GM23338 (cell line): Measurements from ENCODE around the gene CPEB3. TPM values are rescaled to one million over a fixed set of nuclear protein-coding genes. Genes with fewer than 3 reads are reported as not detected.

ENCODE experiments used
- ATAC-seq: fragments of 200-7000 bp; cut with Tn5 transposase; 3 replicates; pipeline ENCODE4 v1.9.1; 2020
- DNase-seq: peaks from one replicate; pipeline ENCODE4 v3.0.0-alpha.2; 2015; ENCODE audit warnings: low spot score
- H2AFZ ChIP-seq: fragments of 200-600 bp; sonication (generic); 2 replicates; pipeline ENCODE4 v1.8.0; 2016; ENCODE audit warnings: antibody characterized with exemption, mild to moderate bottlenecking, moderate library complexity
- H3F3A ChIP-seq: fragments of 200-600 bp; sonication (generic); replicated peaks from 2 replicates; pipeline ENCODE4 v1.8.0; 2017; ENCODE audit warnings: antibody characterized with exemption, mixed run types, low read depth
- H3K27ac ChIP-seq: fragments of 200-600 bp; sonication (generic); 2 replicates; pipeline ENCODE4 v1.6.1; 2016; ENCODE audit warnings: low read depth
- H3K27me3 ChIP-seq: fragments of 200-600 bp; sonication (generic); 2 replicates; pipeline ENCODE4 v1.8.0; 2016; ENCODE audit warnings: mild to moderate bottlenecking, mixed run types, moderate library complexity; ENCODE audit not compliant: insufficient read depth
- H3K36me3 ChIP-seq: fragments of 200-600 bp; sonication (generic); 2 replicates; pipeline ENCODE4 v1.8.0; 2016; ENCODE audit warnings: mild to moderate bottlenecking; ENCODE audit not compliant: insufficient read depth
- H3K4me1 ChIP-seq: fragments of 200-600 bp; sonication (generic); 2 replicates; pipeline ENCODE4 v1.8.0; 2016; ENCODE audit warnings: mild to moderate bottlenecking, moderate library complexity; ENCODE audit not compliant: insufficient read depth
- H3K4me2 ChIP-seq: fragments of 200-600 bp; sonication (generic); 2 replicates; pipeline ENCODE4 v1.7.1; 2017; ENCODE audit warnings: mixed run types
- H3K4me3 ChIP-seq: fragments of 200-600 bp; sonication (generic); 2 replicates; pipeline ENCODE4 v1.6.1; 2016; ENCODE audit warnings: mixed run types
- H3K79me2 ChIP-seq: fragments of 200-600 bp; sonication (generic); replicated peaks from 2 replicates; pipeline ENCODE4 v1.8.0; 2017; ENCODE audit warnings: mild to moderate bottlenecking; ENCODE audit not compliant: insufficient read depth
- H3K9me2 ChIP-seq: fragments of 200-600 bp; sonication (generic); 2 replicates; pipeline ENCODE4 v1.8.0; 2017; ENCODE audit not compliant: insufficient read depth
- H4K20me1 ChIP-seq: fragments of 200-600 bp; sonication (generic); replicated peaks from 2 replicates; pipeline ENCODE4 v1.8.0; 2017; ENCODE audit warnings: mild to moderate bottlenecking; ENCODE audit not compliant: insufficient read depth
- H3K27ac Mint-ChIP-seq: 2 replicates; pipeline ENCODE4 v1.8.0; 2020; ENCODE audit warnings: inconsistent platforms, mild to moderate bottlenecking, moderate library complexity, mixed read lengths
- H3K27me3 Mint-ChIP-seq: 3 replicates; pipeline ENCODE4 v1.8.0; 2022; ENCODE audit warnings: low read depth, mild to moderate bottlenecking, moderate library complexity, mixed read lengths, inconsistent platforms; ENCODE audit not compliant: insufficient read depth, poor library complexity
- H3K36me3 Mint-ChIP-seq: 3 replicates; pipeline ENCODE4 v1.8.0; 2021; ENCODE audit warnings: low read depth, mild to moderate bottlenecking, inconsistent platforms, moderate library complexity, mixed read lengths
- H3K4me1 Mint-ChIP-seq: 3 replicates; pipeline ENCODE4 v1.8.0; 2020; ENCODE audit warnings: mild to moderate bottlenecking, inconsistent platforms, mixed read lengths
- H3K4me3 Mint-ChIP-seq: 3 replicates; pipeline ENCODE4 v1.8.0; 2021; ENCODE audit warnings: moderate library complexity, mild to moderate bottlenecking, inconsistent platforms, mixed read lengths
- H3K9me3 Mint-ChIP-seq: 3 replicates; pipeline ENCODE4 v1.8.0; 2020; ENCODE audit warnings: moderate library complexity, mild to moderate bottlenecking, inconsistent platforms, mixed read lengths
- CREB1 ChIP-seq: fragments of 250-450 bp; sonication (Bioruptor Pico); IDR thresholded peaks from 2 replicates; pipeline ENCODE4 v1.5.0; 2020; ENCODE audit warnings: low read depth, mild to moderate bottlenecking, moderate library complexity
- CTCF ChIP-seq, 2 experiments: fragments of 200-600 bp in 1 of 2; sonication (generic) in 1 of 2; conservative IDR thresholded peaks; 2 replicates each; pipeline versions ENCODE4 v1.5.1 to v1.6.1; 2016 to 2017; ENCODE audit warnings: antibody characterized with exemption in 2 of 2, low read depth in 2 of 2, mild to moderate bottlenecking in 2 of 2, moderate library complexity in 1 of 2
- ETS1 ChIP-seq: IDR thresholded peaks from 2 replicates; pipeline ENCODE4 v1.6.1; 2016; ENCODE audit warnings: antibody characterized with exemption
- EZH2 ChIP-seq: fragments of 200-600 bp; sonication (generic); IDR thresholded peaks from one replicate; pipeline ENCODE4 v1.8.0; 2017; ENCODE audit warnings: antibody characterized with exemption, mild to moderate bottlenecking, low read depth; ENCODE audit not compliant: unreplicated experiment
- EZH2phosphoT487 ChIP-seq: fragments of 200-600 bp; sonication (generic); IDR thresholded peaks from one replicate; pipeline ENCODE4 v1.8.1; 2018; ENCODE audit warnings: antibody characterized with exemption; ENCODE audit not compliant: unreplicated experiment
- JUNB ChIP-seq: IDR thresholded peaks from one replicate; pipeline ENCODE4 v1.6.1; 2016; ENCODE audit warnings: antibody characterized with exemption; ENCODE audit not compliant: unreplicated experiment
- NANOG ChIP-seq: IDR thresholded peaks from 2 replicates; pipeline ENCODE4 v1.6.1; 2016; ENCODE audit warnings: antibody characterized with exemption, borderline replicate concordance
- POLR2AphosphoS5 ChIP-seq: IDR thresholded peaks from 2 replicates; pipeline ENCODE4 v1.6.1; 2016; ENCODE audit warnings: antibody characterized with exemption, low read depth
- REST ChIP-seq: IDR thresholded peaks from one replicate; pipeline ENCODE4 v1.6.1; 2018; ENCODE audit warnings: antibody characterized with exemption; ENCODE audit not compliant: unreplicated experiment
- STAT1 ChIP-seq: IDR thresholded peaks from one replicate; pipeline ENCODE4 v1.6.1; 2016; ENCODE audit warnings: antibody characterized with exemption; ENCODE audit not compliant: unreplicated experiment
- ZNF114 ChIP-seq: fragments of 250-450 bp; sonication (Bioruptor Pico); IDR thresholded peaks from 2 replicates; pipeline ENCODE4 v1.5.0; 2020; ENCODE audit warnings: mild to moderate bottlenecking, moderate library complexity
- ZNF331 ChIP-seq: fragments of 250-450 bp; sonication (Bioruptor Pico); IDR thresholded peaks from 2 replicates; pipeline ENCODE4 v1.5.0; 2020; ENCODE audit warnings: low read depth, mild to moderate bottlenecking, moderate library complexity
- ZNF462 ChIP-seq: fragments of 250-450 bp; sonication (Bioruptor Pico); IDR thresholded peaks from 2 replicates; pipeline ENCODE4 v1.5.0; 2020; ENCODE audit warnings: mild to moderate bottlenecking, moderate library complexity
- polyA plus RNA-seq: library from polyadenylated mRNA; unstranded; fragments of >200 nt; fragmentation: Nextera tagmentation; extraction: Ambion mirVana; gene quantifications from 2 replicates; pipeline ENCODE4 v1.2.1, GENCODE V29; 2016
- total RNA-seq: library from RNA; depleted of rRNA; stranded (reverse); fragments of >200 nt; shearing (Covaris generic); gene quantifications from 2 replicates; pipeline ENCODE4 v1.2.3, GENCODE V29; 2014

The CPEB3 gene
- total and polyA plus RNA-seq, 2 experiments from 2014 or later, result 0.74 to 1.9 TPM

- H3K4me3 Mint-ChIP-seq, result no peak overlapping the region
- Histone ChIP-seq H3K4me2 (no peak overlapping the region), H3K79me2 (no peaks in the 10 kb centered on the region), H3K9me2 (no peaks in the 10 kb centered on the region), H3K27me3 (no peaks in the 10 kb centered on the region), H3F3A (0 out of 2 replicates have a peak, but pooled peaks cover 2% of the 10 kb centered on the region), H3K4me3 (no peak overlapping the region), H3K27ac (no peak overlapping the region), H3K4me1 (0 out of 2 replicates have a peak, but pooled peaks cover 5% of the 10 kb centered on the region), H3K36me3 (no peaks in the 10 kb centered on the region), H2AFZ (no peak overlapping the region), H4K20me1 (no peaks in the 10 kb centered on the region; the same call in 1 of the 2 replicates)
- ATAC-seq (no peak), DNase-seq (no peak)
- no peaks in the 10 kb centered on the region for H3K27me3 Mint-ChIP-seq
- no peak overlapping the region for H3K27ac Mint-ChIP-seq
- peaks cover 3% of the 10 kb centered on the region; the same call in 2 of the 3 replicates for H3K4me1 Mint-ChIP-seq
- no peaks in the 10 kb centered on the region for H3K9me3 Mint-ChIP-seq
- no peak for TF ChIP-seq ZNF462 (CRISPR knock-in tag)
- TF ChIP-seq EZH2, result no peak
- no peak for TF ChIP-seq POLR2AphosphoS5
- no peak for TF ChIP-seq ZNF331 (CRISPR knock-in tag)
- TF ChIP-seq CREB1 (CRISPR knock-in tag), result no peak
- TF ChIP-seq STAT1, result no peak
- TF ChIP-seq JUNB, result no peak
- TF ChIP-seq NANOG, result no peak
- no peak for TF ChIP-seq REST
- no peak for TF ChIP-seq ETS1
- TF ChIP-seq ZNF114, result no peak
- no peak for TF ChIP-seq CTCF (conservative IDR thresholded peaks at IDR 0.05; ENCODE audit: low read depth in 2 of 2)
- no peak for TF ChIP-seq EZH2phosphoT487
- H3K36me3 Mint-ChIP-seq, result no peaks in the 10 kb centered on the region
Observed at GRCh38 chr10:92081641-92082040, 209.2 kb downstream of the CPEB3 start.
